ENCODE measurements around the gene MAPK8IP3.

The MAPK8IP3 gene

DNA sequence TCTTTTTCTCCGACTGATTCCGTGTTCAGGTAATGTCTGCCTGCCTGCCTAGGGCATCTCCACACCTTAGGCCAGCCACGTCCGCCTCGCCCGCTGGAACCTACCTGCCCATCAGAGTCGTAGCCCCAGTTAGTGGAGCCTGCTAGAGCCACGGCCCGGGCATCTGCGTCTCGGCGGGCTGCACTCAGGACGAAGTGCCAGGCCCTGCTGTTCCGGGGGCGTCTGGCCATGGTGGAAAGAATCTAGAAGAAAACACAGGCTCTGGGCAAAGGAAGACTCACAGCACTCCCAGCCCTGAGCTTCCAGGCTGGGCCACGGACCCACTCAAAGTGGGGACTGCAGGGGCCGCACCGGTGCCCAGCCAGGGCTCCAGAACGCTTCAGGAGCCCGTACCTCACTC is 75.3 kb downstream of the MAPK8IP3 start:
- TF ChIP-seq, protein P1, sequence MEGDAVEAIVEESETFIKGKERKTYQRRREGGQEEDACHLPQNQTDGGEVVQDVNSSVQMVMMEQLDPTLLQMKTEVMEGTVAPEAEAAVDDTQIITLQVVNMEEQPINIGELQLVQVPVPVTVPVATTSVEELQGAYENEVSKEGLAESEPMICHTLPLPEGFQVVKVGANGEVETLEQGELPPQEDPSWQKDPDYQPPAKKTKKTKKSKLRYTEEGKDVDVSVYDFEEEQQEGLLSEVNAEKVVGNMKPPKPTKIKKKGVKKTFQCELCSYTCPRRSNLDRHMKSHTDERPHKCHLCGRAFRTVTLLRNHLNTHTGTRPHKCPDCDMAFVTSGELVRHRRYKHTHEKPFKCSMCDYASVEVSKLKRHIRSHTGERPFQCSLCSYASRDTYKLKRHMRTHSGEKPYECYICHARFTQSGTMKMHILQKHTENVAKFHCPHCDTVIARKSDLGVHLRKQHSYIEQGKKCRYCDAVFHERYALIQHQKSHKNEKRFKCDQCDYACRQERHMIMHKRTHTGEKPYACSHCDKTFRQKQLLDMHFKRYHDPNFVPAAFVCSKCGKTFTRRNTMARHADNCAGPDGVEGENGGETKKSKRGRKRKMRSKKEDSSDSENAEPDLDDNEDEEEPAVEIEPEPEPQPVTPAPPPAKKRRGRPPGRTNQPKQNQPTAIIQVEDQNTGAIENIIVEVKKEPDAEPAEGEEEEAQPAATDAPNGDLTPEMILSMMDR (IDR thresholded peaks at IDR 0.05; ENCODE audit: low read depth, low read length) = no peak
- Histone ChIP-seq H3K4me1 (no peaks in the 10 kb centered on the region), H3K9me3 (no peaks in the 10 kb centered on the region), H3K36me3 (peaks cover 9% of the 10 kb centered on the region), H3K27me3 (no peaks in the 10 kb centered on the region), H3K4me3 (ENCODE audit: low read depth, low read length) (peak overlapping the region; percentile 71)
- no peak for DNase-seq

DNA sequence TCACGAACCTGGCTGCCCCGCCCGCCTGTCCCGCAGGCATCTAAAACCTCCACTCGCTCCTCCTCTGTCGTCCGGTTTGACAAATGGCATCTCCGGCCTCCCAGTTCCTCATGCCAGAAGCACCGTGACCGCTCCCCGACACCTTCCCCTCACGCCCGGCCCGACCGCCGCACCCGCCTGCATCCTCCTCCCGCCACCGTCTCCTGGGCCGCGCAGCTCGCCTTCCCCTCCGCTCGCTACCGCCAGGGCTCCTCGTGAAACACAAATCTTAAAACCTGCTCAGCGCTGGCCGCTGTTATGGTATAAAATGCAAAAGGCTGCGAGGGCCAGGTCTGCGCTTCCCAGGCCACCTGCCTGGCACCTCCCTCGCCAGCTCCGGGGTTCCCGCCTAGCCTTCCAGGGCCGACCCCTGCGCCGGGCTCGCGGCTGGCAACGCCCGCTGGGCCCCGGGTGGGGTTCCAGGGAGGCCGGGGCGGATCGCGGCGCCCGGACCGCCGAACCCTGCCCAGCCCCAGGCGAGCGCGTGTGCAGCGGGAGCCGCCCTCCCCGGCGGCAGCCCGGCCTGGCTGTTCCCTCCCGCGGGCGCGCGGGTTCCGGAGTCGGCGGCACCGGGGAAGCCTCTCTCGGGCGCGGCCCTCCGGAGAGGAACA is 75.9 kb downstream of the MAPK8IP3 start:
- no peaks in the 10 kb centered on the region for H3K9me3 ChIP-seq
- TF ChIP-seq, protein P1 (IDR thresholded peaks at IDR 0.05; ENCODE audit: low read depth, low read length) = no peak
- peaks cover 15% of the 10 kb centered on the region for H3K36me3 ChIP-seq
- no peaks in the 10 kb centered on the region for H3K27me3 ChIP-seq
- H3K4me1 ChIP-seq = no peaks in the 10 kb centered on the region
- peak overlapping the region; percentile 71 for H3K4me3 ChIP-seq (ENCODE audit: low read depth, low read length)
- DNase-seq = peak; percentile 34

DNA sequence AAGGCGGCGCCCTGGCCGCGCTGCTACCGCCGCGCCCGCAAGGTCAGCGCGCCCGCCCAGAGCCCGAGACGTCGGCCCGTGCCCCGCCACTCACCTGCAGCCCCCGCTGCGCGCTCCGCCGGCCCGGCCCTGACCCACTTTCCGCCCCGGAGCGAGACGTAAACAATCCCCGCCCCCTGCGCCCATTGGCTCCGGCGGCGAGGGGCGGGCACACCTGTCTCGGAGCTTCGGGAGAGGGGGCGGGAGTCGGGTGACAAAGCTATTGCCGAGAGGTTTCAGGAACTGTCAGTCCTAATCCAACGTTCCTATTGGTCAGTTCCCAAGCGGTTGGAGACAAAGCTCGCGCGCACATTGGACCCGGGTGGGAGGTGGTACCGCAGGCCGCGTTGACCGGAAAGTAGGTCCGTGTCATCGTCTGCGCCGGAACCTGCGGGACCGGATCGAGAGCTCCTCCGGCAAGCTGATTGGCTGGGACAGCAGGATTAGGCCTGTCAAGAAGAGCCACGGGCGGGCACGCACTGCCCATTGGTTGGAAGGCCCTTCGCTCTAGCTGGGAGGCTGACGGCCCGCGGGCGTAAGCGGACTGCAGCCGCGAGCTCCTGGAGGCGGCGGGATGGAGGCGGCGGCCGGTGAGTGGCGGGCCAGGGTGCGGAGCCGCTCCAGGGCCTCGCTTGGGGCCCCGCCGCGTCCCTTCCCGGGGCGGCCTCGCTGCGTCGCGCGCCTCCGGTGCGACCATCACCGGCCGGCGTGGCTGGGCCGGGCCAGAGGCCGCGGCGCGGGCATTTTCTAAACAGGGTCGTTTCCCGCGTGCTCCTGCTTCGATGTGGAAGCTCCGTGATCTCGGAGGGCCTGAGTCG is 76.6 kb downstream of the MAPK8IP3 start, which contains the start of the genes NUBP2 and SPSB3:
NUBP2 (plus strand) TSS at position 553 of the 857 bp plus-strand sequence; CDS start at position 614, 61 bp downstream.
SPSB3 (minus strand) TSS at position 164 of the 857 bp plus-strand sequence. CDS start 1,088 bp downstream, outside the sequence.
- H3K4me1 ChIP-seq = no peaks in the 10 kb centered on the region
- peak within 1 kb of the TSS; percentile 96 for H3K4me3 ChIP-seq (ENCODE audit: low read depth, low read length)
- TF ChIP-seq, protein P1 (IDR thresholded peaks at IDR 0.05; ENCODE audit: low read depth, low read length) = no peak
- no peaks in the 10 kb centered on the region for H3K27me3 ChIP-seq
- H3K9me3 ChIP-seq = no peaks in the 10 kb centered on the region
- DNase-seq = peak; percentile 100
- H3K36me3 ChIP-seq = peaks cover 18% of the 10 kb centered on the region

DNA sequence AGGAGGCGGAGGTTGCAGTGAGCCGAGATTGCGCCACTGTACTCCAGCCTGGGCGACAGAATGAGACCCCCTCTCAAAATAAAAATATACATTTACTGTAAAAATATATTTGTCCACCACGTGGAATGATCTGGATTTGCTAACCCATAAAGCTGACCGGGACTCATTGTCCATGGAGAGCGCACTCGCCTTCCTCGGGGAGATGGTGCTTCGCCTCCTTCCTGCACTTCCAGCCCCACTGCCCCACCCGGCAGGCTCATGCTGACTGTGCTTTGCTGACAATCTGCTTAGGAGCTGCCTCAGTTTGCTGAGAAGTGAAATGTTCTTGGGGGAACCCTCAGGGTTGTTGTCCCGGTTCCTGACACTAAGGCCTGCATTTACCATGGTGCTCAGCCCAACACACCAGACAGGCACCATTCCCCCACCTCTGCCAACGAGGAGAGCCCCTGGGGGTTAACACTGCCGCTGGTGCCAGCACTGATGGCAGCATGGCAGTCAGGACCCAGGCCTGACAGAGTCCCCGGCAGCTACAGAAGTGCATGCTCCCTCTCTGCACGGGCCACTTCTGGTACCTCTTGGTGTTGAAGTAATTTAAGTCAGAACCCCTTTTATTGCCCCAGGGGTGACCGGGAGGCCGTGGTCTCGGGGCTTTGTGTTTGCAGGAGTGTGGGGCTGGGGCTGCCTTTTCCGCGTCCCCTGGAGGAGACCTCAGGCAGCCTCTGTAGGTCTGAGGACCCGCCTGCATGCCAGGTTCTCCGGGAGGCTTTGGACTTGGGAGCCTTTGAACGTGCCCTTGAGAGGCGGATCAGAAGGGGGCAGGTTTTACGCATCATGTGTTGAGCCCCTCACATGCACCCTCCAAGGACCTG is 79.2 kb downstream of the MAPK8IP3 start:
- H3K4me1 ChIP-seq = no peaks in the 10 kb centered on the region
- no peak overlapping the region for H3K4me3 ChIP-seq (ENCODE audit: low read depth, low read length)
- TF ChIP-seq, protein P1 (IDR thresholded peaks at IDR 0.05; ENCODE audit: low read depth, low read length) = no peak
- DNase-seq = no peak
- no peaks in the 10 kb centered on the region for H3K9me3 ChIP-seq
- H3K27me3 ChIP-seq = no peaks in the 10 kb centered on the region
- peaks cover 41% of the 10 kb centered on the region for H3K36me3 ChIP-seq

DNA sequence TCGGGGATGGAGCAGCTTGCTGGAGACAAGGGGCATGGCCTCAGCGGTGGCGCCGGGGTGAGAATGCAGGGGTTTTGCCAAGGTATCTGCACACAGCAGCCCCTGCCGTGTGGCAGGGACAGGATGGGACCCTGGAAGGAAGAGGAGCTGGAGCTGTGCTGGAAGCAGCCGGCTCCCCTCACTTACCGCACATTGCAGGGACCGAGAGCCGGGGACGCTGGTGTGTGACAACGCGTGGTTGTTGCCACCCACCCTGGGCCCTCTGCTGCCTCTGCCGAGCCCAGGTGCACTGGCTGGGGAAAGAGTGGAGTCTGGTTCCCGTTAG is 79.8 kb downstream of the MAPK8IP3 start:
- no peak for DNase-seq
- peaks cover 41% of the 10 kb centered on the region for H3K36me3 ChIP-seq
- TF ChIP-seq, protein P1 (IDR thresholded peaks at IDR 0.05; ENCODE audit: low read depth, low read length) = no peak
- H3K27me3 ChIP-seq = no peaks in the 10 kb centered on the region
- H3K4me3 ChIP-seq (ENCODE audit: low read depth, low read length) = no peak overlapping the region
- H3K9me3 ChIP-seq = no peaks in the 10 kb centered on the region
- no peaks in the 10 kb centered on the region for H3K4me1 ChIP-seq
